ENCODE measurements around the gene RTP3.

Gene RTP3

GRCh38 chr3:46504789-46505188, 7.0 kb downstream of the RTP3 start:
- H3K9me2 ChIP-seq (ENCODE audit: low read depth, low read length), result no peaks in the 10 kb centered on the region
- H4K20me1 ChIP-seq (ENCODE audit: insufficient read depth, low read length), result no peaks in the 10 kb centered on the region
- no peaks in the 10 kb centered on the region for H3K79me2 ChIP-seq (ENCODE audit: insufficient read depth, low read length)
- no peak overlapping the region for H3K27ac ChIP-seq (ENCODE audit: low read depth, low read length, poor library complexity, severe bottlenecking)
- H3K36me3 ChIP-seq (ENCODE audit: insufficient read depth, low read length), result no peaks in the 10 kb centered on the region
- H3K4me3 ChIP-seq (ENCODE audit: low read depth, low read length, poor library complexity, severe bottlenecking), result no peak overlapping the region
- no peak overlapping the region for H3K9ac ChIP-seq (ENCODE audit: low read length)
- no peaks in the 10 kb centered on the region for H3K9me3 ChIP-seq (ENCODE audit: low read length)
- H3K27me3 ChIP-seq (ENCODE audit: insufficient read depth, low read length), result no peaks in the 10 kb centered on the region
- no peaks in the 10 kb centered on the region for H3K4me1 ChIP-seq (ENCODE audit: insufficient read depth, low read length, severe bottlenecking)
- no peak overlapping the region for H2AFZ ChIP-seq (ENCODE audit: low read length)
- TF ChIP-seq CTCF (IDR thresholded peaks at IDR 0.05; ENCODE audit: low read length) (no peak), EZH2 (IDR thresholded peaks at IDR 0.05; ENCODE audit: borderline replicate concordance, low read length) (no peak)
- H3K4me2 ChIP-seq (ENCODE audit: low read length), result no peak overlapping the region
- no peaks in the 10 kb centered on the region for H3F3A ChIP-seq (ENCODE audit: insufficient read depth, low read length)

GRCh38 chr3:46505953-46506352, 8.2 kb downstream of the RTP3 start:
- H3K9me2 ChIP-seq (ENCODE audit: low read depth, low read length), result no peaks in the 10 kb centered on the region
- no peak overlapping the region for H3K4me2 ChIP-seq (ENCODE audit: low read length)
- H3K4me1 ChIP-seq (ENCODE audit: insufficient read depth, low read length, severe bottlenecking), result no peaks in the 10 kb centered on the region
- H3K9ac ChIP-seq (ENCODE audit: low read length), result no peak overlapping the region
- H3F3A ChIP-seq (ENCODE audit: insufficient read depth, low read length), result no peaks in the 10 kb centered on the region
- H3K36me3 ChIP-seq (ENCODE audit: insufficient read depth, low read length), result no peaks in the 10 kb centered on the region
- no peaks in the 10 kb centered on the region for H4K20me1 ChIP-seq (ENCODE audit: insufficient read depth, low read length)
- no peak overlapping the region for H2AFZ ChIP-seq (ENCODE audit: low read length)
- no peak overlapping the region for H3K4me3 ChIP-seq (ENCODE audit: low read depth, low read length, poor library complexity, severe bottlenecking)
- no peaks in the 10 kb centered on the region for H3K9me3 ChIP-seq (ENCODE audit: low read length)
- H3K27ac ChIP-seq (ENCODE audit: low read depth, low read length, poor library complexity, severe bottlenecking), result no peak overlapping the region
- H3K27me3 ChIP-seq (ENCODE audit: insufficient read depth, low read length), result no peaks in the 10 kb centered on the region
- no peaks in the 10 kb centered on the region for H3K79me2 ChIP-seq (ENCODE audit: insufficient read depth, low read length)
- TF ChIP-seq EZH2 (IDR thresholded peaks at IDR 0.05; ENCODE audit: borderline replicate concordance, low read length), result no peak
- TF ChIP-seq CTCF (IDR thresholded peaks at IDR 0.05; ENCODE audit: low read length), result no peak

GRCh38 chr3:46506526-46506925, 8.8 kb downstream of the RTP3 start:
- no peaks in the 10 kb centered on the region for H3K4me1 ChIP-seq (ENCODE audit: insufficient read depth, low read length, severe bottlenecking)
- TF ChIP-seq EZH2 (IDR thresholded peaks at IDR 0.05; ENCODE audit: borderline replicate concordance, low read length), result no peak
- no peak for TF ChIP-seq CTCF (IDR thresholded peaks at IDR 0.05; ENCODE audit: low read length)
- H3K79me2 ChIP-seq (ENCODE audit: insufficient read depth, low read length), result no peaks in the 10 kb centered on the region
- no peaks in the 10 kb centered on the region for H3K27me3 ChIP-seq (ENCODE audit: insufficient read depth, low read length)
- H3K36me3 ChIP-seq (ENCODE audit: insufficient read depth, low read length), result no peaks in the 10 kb centered on the region
- no peaks in the 10 kb centered on the region for H3K9me2 ChIP-seq (ENCODE audit: low read depth, low read length)
- H3K9me3 ChIP-seq (ENCODE audit: low read length), result no peaks in the 10 kb centered on the region
- H3K9ac ChIP-seq (ENCODE audit: low read length), result no peak overlapping the region
- H3K4me3 ChIP-seq (ENCODE audit: low read depth, low read length, poor library complexity, severe bottlenecking), result no peak overlapping the region
- no peak overlapping the region for H3K27ac ChIP-seq (ENCODE audit: low read depth, low read length, poor library complexity, severe bottlenecking)
- no peak overlapping the region for H2AFZ ChIP-seq (ENCODE audit: low read length)
- H4K20me1 ChIP-seq (ENCODE audit: insufficient read depth, low read length), result no peaks in the 10 kb centered on the region
- H3K4me2 ChIP-seq (ENCODE audit: low read length), result no peak overlapping the region
- H3F3A ChIP-seq (ENCODE audit: insufficient read depth, low read length), result no peaks in the 10 kb centered on the region
